Renal cortical epithelial cell (primary cell): ENCODE results near the gene PKDREJ. TPM values are rescaled to one million over a fixed set of nuclear protein-coding genes. Genes with fewer than 3 reads are reported as not detected.

Experiments used
- DNase-seq: peaks from one replicate; pipeline ENCODE4 v3.0.0-alpha.2; 2011; ENCODE audit warnings: low read depth
- total RNA-seq: library from RNA; depleted of rRNA; stranded (reverse); fragments of >200 nt; gene quantifications from 2 replicates; pipeline ENCODE4 v1.2.3, GENCODE V29; 2014

PKDREJ gene
- total RNA-seq, 1 donor from 2014 or later = not detected

GRCh38 chr22:46288846-46289243 lies 25.7 kb upstream of the PKDREJ start:
- DNase-seq = no peak

- no peak for DNase-seq
Observed at GRCh38 chr22:46287873-46288751, 25.0 kb upstream of the PKDREJ start.

GRCh38 chr22:46286941-46287872 lies 24.1 kb upstream of the PKDREJ start:
- no peak for DNase-seq

- no peak for DNase-seq
Observed at GRCh38 chr22:46286006-46286405, 22.9 kb upstream of the PKDREJ start.

GRCh38 chr22:46281866-46282678 lies 18.9 kb upstream of the PKDREJ start:
- DNase-seq = no peak

GRCh38 chr22:46280999-46281623 lies 18.0 kb upstream of the PKDREJ start:
- DNase-seq = no peak

GRCh38 chr22:46280063-46280817 lies 17.1 kb upstream of the PKDREJ start:
- no peak for DNase-seq

- DNase-seq = no peak
Observed at GRCh38 chr22:46278656-46279645, 15.8 kb upstream of the PKDREJ start.

GRCh38 chr22:46276563-46276962 lies 13.4 kb upstream of the PKDREJ start:
- no peak for DNase-seq

GRCh38 chr22:46275455-46276122 lies 12.4 kb upstream of the PKDREJ start:
- no peak for DNase-seq

- DNase-seq = no peak
Observed at GRCh38 chr22:46274381-46274780, 11.2 kb upstream of the PKDREJ start.

GRCh38 chr22:46273432-46274148 lies 10.4 kb upstream of the PKDREJ start:
- DNase-seq = no peak

GRCh38 chr22:46272762-46273431 lies 9.8 kb upstream of the PKDREJ start:
- no peak for DNase-seq

GRCh38 chr22:46272196-46272595 lies 9.1 kb upstream of the PKDREJ start:
- DNase-seq = no peak

GRCh38 chr22:46269564-46269963 lies 6.4 kb upstream of the PKDREJ start:
- no peak for DNase-seq

GRCh38 chr22:46267431-46268279 lies 4.5 kb upstream of the PKDREJ start, which contains the start of gene TTC38:
TTC38 (plus strand) TSS chr22:46268008; CDS start chr22:46268040, 32 bp downstream.
- DNase-seq = peak; percentile 36
